ENCODE measurements around the gene GLI2.
A peak's percentile ranks its signal among the peaks of the same experiment; 100 is the strongest.

Gene GLI2

DNA sequence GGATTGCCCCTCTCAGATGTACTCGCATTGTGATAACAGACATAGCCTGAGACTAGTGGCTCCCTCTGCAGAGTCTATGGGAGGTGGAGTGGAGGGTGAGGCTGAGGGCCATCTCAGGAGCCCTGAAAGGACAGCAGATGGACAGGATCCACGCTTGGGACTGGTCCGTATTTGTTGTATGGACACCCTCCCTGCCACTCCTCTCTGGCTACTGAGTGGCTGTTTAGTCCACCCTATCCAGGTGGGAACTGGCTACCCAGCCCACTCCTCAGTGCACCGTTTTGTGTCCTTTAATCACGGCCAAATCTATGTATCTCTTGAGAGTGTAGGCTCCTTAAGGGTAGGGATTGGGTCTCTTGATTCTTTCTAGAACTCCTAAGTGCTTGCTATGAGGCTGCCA, 4.5 kb upstream of the GLI2 start:
- DNase-seq (ENCODE audit: low read depth) = no peak

DNA sequence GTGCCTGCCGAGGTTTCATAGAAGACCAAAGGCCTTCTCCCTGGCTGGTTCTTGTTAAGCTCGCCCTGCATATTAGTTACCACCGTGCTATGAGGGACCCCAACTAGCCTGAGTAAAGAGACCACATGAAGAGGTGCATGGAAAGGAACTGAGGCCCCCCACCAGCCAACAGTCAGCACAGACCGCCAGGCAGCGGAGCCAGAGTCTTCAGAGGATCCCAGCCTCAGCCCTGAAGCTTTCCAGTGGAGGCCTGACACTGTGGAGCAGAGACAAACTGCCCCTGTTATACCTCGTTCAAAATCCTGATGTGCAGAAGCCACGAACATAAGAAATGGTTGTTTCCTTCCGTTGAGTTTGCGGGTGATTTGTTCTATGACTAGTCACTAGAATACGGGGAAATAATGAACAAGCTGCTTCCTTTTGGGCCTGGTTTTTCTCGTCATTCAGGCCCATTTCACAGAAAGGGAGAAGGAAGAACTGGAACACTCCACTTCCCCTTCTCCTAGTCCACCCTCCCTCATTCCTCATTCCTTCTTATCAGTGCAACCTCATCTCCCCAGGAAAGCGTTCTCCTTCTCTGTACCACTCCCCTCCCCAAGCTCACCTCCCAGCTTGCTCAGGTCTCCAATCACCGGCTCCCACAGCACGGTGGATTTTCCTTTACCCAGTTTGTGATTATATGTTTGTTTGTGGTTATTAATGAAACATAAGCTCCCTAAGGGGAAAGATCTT, 3.0 kb upstream of the GLI2 start:
- H3K4me3 ChIP-seq (ENCODE audit: low read length) = no peak overlapping the region
- TF ChIP-seq, protein P1, sequence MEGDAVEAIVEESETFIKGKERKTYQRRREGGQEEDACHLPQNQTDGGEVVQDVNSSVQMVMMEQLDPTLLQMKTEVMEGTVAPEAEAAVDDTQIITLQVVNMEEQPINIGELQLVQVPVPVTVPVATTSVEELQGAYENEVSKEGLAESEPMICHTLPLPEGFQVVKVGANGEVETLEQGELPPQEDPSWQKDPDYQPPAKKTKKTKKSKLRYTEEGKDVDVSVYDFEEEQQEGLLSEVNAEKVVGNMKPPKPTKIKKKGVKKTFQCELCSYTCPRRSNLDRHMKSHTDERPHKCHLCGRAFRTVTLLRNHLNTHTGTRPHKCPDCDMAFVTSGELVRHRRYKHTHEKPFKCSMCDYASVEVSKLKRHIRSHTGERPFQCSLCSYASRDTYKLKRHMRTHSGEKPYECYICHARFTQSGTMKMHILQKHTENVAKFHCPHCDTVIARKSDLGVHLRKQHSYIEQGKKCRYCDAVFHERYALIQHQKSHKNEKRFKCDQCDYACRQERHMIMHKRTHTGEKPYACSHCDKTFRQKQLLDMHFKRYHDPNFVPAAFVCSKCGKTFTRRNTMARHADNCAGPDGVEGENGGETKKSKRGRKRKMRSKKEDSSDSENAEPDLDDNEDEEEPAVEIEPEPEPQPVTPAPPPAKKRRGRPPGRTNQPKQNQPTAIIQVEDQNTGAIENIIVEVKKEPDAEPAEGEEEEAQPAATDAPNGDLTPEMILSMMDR (conservative IDR thresholded peaks at IDR 0.05; ENCODE audit: low read length) = no peak
- DNase-seq (ENCODE audit: low read depth) = no peak

More for the DNA sequence above, 4.5 kb upstream of the GLI2 start:
- no peak overlapping the region for H3K4me3 ChIP-seq (ENCODE audit: low read length)
- TF ChIP-seq, protein P1 (conservative IDR thresholded peaks at IDR 0.05; ENCODE audit: low read length) = no peak

DNA sequence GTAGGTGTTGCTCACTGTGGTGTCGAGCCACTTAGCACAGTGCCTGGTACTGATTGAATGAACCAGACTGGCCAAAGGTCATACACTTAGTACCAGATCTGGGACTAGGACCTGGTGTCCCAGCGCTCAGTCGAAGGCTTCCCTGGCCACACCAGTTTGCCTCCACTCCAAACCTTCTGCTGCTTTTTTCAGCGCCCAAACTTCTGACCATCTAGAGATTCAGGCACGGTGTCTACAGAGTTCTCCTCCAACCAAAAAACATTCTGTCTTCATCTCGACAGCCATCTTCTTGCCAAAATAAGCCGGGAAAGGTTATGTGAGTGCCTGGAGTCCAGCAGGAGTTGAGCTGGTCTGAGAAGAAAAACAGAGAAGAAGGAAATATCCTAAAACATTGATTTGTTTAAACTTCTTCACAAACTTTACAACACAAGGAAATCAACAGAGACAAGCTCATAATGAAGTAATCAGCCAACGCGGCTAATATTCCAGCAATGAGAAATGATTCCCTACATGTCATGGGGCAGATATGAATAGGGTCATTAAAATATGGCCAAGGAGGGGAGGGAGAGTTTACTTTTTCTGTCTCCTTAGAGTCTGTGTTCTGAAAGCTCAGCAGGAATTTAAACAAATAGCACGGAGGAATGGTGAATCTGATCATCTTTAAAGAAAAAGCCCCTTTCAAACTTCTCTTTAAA, 2.3 kb upstream of the GLI2 start:
- TF ChIP-seq, protein P1 (conservative IDR thresholded peaks at IDR 0.05; ENCODE audit: low read length) = no peak
- no peak overlapping the region for H3K4me3 ChIP-seq (ENCODE audit: low read length)
- no peak for DNase-seq (ENCODE audit: low read depth)

DNA sequence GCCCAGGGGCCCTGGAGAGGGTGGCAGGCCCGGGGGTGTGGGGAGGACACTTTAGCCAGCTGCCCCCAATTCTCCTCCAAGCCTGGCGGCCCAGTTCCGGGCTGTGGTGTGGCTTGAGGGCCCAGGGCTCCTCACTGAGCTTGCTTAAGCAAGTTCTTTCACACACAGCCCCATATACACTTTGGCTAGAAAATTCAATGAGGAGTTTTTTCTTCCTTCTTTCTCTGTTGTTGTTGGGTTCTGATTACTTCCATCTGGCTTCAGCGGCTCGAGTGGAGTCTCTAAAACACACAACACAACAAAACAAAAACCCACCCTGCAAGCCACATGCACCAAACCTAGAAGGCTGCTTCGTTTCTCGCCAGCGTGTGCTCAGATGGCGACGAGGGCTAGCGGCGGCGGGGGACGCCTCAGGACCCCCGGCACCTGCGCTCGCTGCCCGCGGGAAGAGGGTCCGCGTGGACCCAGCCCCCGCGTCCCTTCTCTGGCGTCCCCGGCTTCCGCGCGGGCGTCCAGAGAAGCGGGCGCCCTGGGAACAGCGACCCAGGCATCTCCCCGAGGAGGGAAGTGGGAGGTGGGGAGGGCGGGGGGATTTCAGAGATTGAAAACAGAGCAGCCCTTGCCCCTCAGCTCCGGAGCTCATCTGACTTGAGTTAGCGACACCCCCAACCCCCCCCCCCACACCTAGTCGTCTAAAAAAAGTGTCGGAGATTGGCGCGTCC, 577 bp upstream of the GLI2 start:
- TF ChIP-seq, protein P1 (conservative IDR thresholded peaks at IDR 0.05; ENCODE audit: low read length) = no peak
- peak overlapping the region; percentile 59 for H3K4me3 ChIP-seq (ENCODE audit: low read length)
- peak; percentile 51 for DNase-seq (ENCODE audit: low read depth)

DNA sequence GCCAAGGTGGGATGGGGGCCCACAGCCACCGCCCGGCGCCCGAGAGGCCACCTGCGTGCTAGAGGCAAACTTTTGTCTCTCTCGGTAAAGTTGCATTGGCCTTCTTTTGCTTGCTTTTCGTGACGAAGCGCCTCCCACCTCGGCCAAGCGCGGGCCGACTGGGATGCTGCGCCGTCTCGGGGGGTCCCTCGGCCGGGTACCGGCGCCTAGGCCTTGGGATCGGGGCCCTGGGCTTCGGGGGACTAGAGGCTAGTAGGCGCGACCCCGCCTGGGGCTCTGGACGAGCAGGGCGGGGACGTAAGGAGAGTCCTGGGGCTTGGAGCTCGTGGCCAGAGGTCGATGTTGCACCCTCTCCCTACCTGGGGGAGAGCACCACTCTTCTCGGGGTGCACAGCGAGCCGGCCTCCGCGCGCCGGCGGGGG, 545 bp downstream of the GLI2 start:
- peak overlapping the region; percentile 81 for H3K4me3 ChIP-seq (ENCODE audit: low read length)
- DNase-seq (ENCODE audit: low read depth) = no peak
- TF ChIP-seq, protein P1 (conservative IDR thresholded peaks at IDR 0.05; ENCODE audit: low read length) = no peak

DNA sequence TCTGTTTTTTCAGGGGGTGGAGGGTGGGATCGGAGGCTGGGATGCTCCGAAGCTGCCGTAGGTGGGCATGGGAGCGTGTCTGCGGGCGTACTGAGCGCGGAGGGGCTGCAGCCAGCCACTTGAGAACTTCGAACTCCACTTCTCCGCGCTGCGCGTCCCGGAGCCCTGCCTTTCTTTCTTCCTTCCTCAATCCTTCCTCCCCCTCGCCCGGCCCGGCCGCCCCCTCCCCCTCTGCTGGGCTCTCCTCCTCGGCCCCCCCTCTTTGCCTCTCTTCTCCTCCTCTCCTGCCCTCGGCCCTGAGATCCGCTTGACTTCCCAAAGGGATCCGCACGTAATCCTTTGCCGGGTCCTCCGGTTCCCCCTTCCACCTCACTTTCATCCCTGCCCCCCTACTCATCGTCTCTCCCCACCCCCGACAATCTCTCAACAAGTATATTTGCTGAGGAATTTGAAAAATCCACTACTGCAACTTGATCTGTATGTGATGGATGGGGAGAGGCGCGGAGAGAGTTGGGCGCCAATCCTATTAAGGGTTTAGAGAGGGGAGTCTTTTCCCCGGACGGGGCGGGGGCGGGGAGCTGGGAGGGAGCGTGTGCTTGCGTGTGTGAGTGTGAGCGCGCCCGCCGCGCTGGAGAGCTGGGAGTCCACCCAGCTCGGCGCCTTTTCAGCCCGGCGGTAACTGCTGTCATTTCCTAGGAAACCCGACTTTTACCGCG, 1.1 kb downstream of the GLI2 start:
- TF ChIP-seq, protein P1 (conservative IDR thresholded peaks at IDR 0.05; ENCODE audit: low read length) = no peak
- DNase-seq (ENCODE audit: low read depth) = peak; percentile 90
- peak overlapping the region; percentile 81 for H3K4me3 ChIP-seq (ENCODE audit: low read length)
